Measurements from ENCODE around the gene ABLIM1.

ABLIM1 gene

GRCh38 chr10:114526126-114526503 is 132.0 kb downstream of the ABLIM1 start:
- Histone ChIP-seq H3K4me1 (peaks cover 18 to 58% (median 44%) of the 10 kb centered on the region in 10 experiments), H3K27me3 (peaks cover 0 to 16% (median 0%) of the 10 kb centered on the region in 11 experiments; a peak in 2 of 22 replicates), H3K9me3 (replicated peaks in 1 of 11) (no peaks in the 10 kb centered on the region), H3K4me2 (peak overlapping the region; percentile 79 to 89 (median 81)), H4K20me1 (no peaks in the 10 kb centered on the region), H3K27ac (peak overlapping the region in 8 of 11 experiments; percentile 25 to 66 (median 48); a peak in 13 of 22 replicates), H3K9ac (peak overlapping the region in 10 of 11 experiments; percentile 5 to 65 (median 52); a peak in 17 of 22 replicates), H3K36me3 (no peaks in the 10 kb centered on the region), H3K4me3 (peak overlapping the region; percentile 27 to 58 (median 48); a peak in 18 of 20 replicates)
- no peak for TF ChIP-seq Cebpa-rat (IDR thresholded peaks at IDR 0.05)

GRCh38 chr10:114525368-114525949 is 132.6 kb downstream of the ABLIM1 start:
- Histone ChIP-seq H3K36me3 (no peaks in the 10 kb centered on the region), H3K27me3 (peaks cover 0 to 16% (median 0%) of the 10 kb centered on the region in 11 experiments; a peak in 2 of 22 replicates), H3K27ac (peak overlapping the region in 2 of 11 experiments; percentile 58 to 66; a peak in 3 of 22 replicates), H3K4me3 (peak overlapping the region in 2 of 10 experiments; percentile 27 to 43; a peak in 3 of 20 replicates), H3K9me3 (replicated peaks in 1 of 11) (no peaks in the 10 kb centered on the region), H3K4me2 (peak overlapping the region; percentile 79 to 89 (median 81); a peak in 21 of 22 replicates), H3K9ac (peak overlapping the region in 2 of 11 experiments; percentile 54 to 65; a peak in 2 of 22 replicates), H3K4me1 (peaks cover 19 to 62% (median 47%) of the 10 kb centered on the region in 10 experiments), H4K20me1 (no peaks in the 10 kb centered on the region)
- no peak for TF ChIP-seq Cebpa-rat (IDR thresholded peaks at IDR 0.05)

- TF ChIP-seq Cebpa-rat (IDR thresholded peaks at IDR 0.05) = no peak
- H3K36me3 ChIP-seq = no peaks in the 10 kb centered on the region
- no peak overlapping the region for H3K9ac ChIP-seq
- peak overlapping the region in 3 of 11 experiments; percentile 79 to 89 (median 80); a peak in 4 of 22 replicates for H3K4me2 ChIP-seq
- no peaks in the 10 kb centered on the region for H3K9me3 ChIP-seq (replicated peaks in 1 of 11)
- peaks cover 0 to 16% (median 0%) of the 10 kb centered on the region in 11 experiments; a peak in 2 of 22 replicates for H3K27me3 ChIP-seq
- H3K27ac ChIP-seq = no peak overlapping the region
- peaks cover 28 to 78% (median 62%) of the 10 kb centered on the region in 10 experiments for H3K4me1 ChIP-seq
- no peak overlapping the region for H3K4me3 ChIP-seq
- H4K20me1 ChIP-seq = no peaks in the 10 kb centered on the region
These were observed 134.2 kb downstream of the ABLIM1 start for GRCh38 chr10:114523876-114524275.

- Histone ChIP-seq H3K9ac (no peak overlapping the region), H3K36me3 (no peaks in the 10 kb centered on the region), H3K9me3 (replicated peaks in 1 of 11) (no peaks in the 10 kb centered on the region), H3K4me2 (no peak overlapping the region), H4K20me1 (no peaks in the 10 kb centered on the region), H3K27ac (no peak overlapping the region), H3K27me3 (peaks cover 0 to 15% (median 0%) of the 10 kb centered on the region in 11 experiments; a peak in 2 of 22 replicates), H3K4me3 (no peak overlapping the region), H3K4me1 (peaks cover 20 to 82% (median 60%) of the 10 kb centered on the region in 10 experiments)
- no peak for TF ChIP-seq Cebpa-rat (IDR thresholded peaks at IDR 0.05)
These were observed 136.8 kb downstream of the ABLIM1 start for GRCh38 chr10:114521255-114521654.

GRCh38 chr10:114520453-114520852 is 137.6 kb downstream of the ABLIM1 start:
- H3K9me3 ChIP-seq (replicated peaks in 1 of 11) = no peaks in the 10 kb centered on the region
- H3K4me2 ChIP-seq = peak overlapping the region; percentile 2 to 73 (median 62); a peak in 20 of 22 replicates
- peaks cover 12 to 82% (median 60%) of the 10 kb centered on the region in 10 experiments for H3K4me1 ChIP-seq
- H3K36me3 ChIP-seq = no peaks in the 10 kb centered on the region
- peaks cover 0 to 11% (median 0%) of the 10 kb centered on the region in 11 experiments; a peak in 2 of 22 replicates for H3K27me3 ChIP-seq
- no peaks in the 10 kb centered on the region for H4K20me1 ChIP-seq
- H3K27ac ChIP-seq = no peak overlapping the region
- no peak for TF ChIP-seq Cebpa-rat (IDR thresholded peaks at IDR 0.05)
- H3K4me3 ChIP-seq = no peak overlapping the region
- no peak overlapping the region for H3K9ac ChIP-seq

- TF ChIP-seq Cebpa-rat (IDR thresholded peaks at IDR 0.05) = no peak
- Histone ChIP-seq H3K9me3 (replicated peaks in 1 of 11) (no peaks in the 10 kb centered on the region), H3K36me3 (no peaks in the 10 kb centered on the region), H3K4me2 (peak overlapping the region; percentile 2 to 73 (median 62); a peak in 21 of 22 replicates), H3K27me3 (peaks cover 0 to 10% (median 0%) of the 10 kb centered on the region in 11 experiments; a peak in 2 of 22 replicates), H3K4me1 (peaks cover 10 to 82% (median 60%) of the 10 kb centered on the region in 10 experiments; a peak in 17 of 20 replicates), H3K4me3 (no peak overlapping the region), H3K27ac (no peak overlapping the region), H4K20me1 (no peaks in the 10 kb centered on the region), H3K9ac (no peak overlapping the region)
These were observed 138.2 kb downstream of the ABLIM1 start for GRCh38 chr10:114519756-114520293.

- Histone ChIP-seq H3K27me3 (peaks cover 0 to 7% (median 0%) of the 10 kb centered on the region in 11 experiments; a peak in 1 of 22 replicates), H3K4me1 (peaks cover 10 to 82% (median 61%) of the 10 kb centered on the region in 10 experiments; a peak in 17 of 20 replicates), H3K9ac (no peak overlapping the region), H3K4me2 (peak overlapping the region in 9 of 11 experiments; percentile 26 to 73 (median 64); a peak in 16 of 22 replicates), H4K20me1 (no peaks in the 10 kb centered on the region), H3K4me3 (no peak overlapping the region), H3K27ac (no peak overlapping the region), H3K9me3 (replicated peaks in 1 of 11) (no peaks in the 10 kb centered on the region), H3K36me3 (no peaks in the 10 kb centered on the region)
- no peak for TF ChIP-seq Cebpa-rat (IDR thresholded peaks at IDR 0.05)
These were observed 138.8 kb downstream of the ABLIM1 start for GRCh38 chr10:114519306-114519669.

DNA sequence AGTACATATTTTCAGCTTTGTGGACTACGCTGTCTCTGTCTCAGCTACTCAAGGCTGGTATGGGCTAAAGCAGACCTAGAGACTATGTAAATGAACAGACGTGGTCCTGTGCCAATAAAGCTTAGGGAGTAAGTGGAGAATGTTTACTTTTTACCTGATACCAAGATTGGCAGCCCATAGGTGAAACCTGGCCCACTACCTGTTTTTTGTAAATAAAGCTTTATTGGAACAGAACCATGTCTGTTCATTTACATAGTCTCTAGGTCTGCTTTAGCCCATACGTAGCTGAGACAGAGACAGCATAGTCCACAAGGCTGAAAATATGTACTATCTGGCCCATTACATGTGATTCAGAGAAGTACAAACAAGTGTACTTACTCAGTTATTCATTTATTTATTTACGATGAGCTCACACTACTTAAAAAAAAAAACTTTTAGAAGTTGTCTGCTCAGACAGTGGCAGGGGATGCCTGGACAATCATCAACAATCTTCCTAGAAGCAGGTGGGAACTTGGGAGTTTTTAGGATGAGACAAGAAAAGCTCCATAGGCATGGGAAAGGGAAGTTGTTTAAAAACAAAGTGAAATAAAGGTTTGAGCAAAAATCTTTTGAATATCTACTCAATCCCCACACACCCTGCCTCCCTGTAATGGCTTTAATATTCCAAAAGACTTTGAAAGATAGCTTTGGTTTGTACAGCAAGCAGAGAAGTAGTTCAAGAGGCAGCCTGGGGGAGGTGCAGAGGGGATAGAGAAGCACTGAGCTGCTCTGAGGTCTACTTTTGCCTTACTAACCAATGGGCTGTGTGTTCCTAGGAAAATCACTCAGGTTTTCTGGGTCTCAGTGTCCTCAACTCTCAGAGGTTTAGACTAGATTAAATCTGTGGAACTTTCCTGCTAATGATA is 139.4 kb downstream of the ABLIM1 start:
- Histone ChIP-seq H3K9ac (no peak overlapping the region), H3K27ac (no peak overlapping the region), H3K27me3 (peaks cover 0 to 3% (median 0%) of the 10 kb centered on the region in 11 experiments; a peak in 1 of 22 replicates), H3K36me3 (no peaks in the 10 kb centered on the region), H3K4me3 (no peak overlapping the region), H3K9me3 (replicated peaks in 1 of 11) (no peaks in the 10 kb centered on the region), H3K4me2 (peak overlapping the region in 8 of 11 experiments; percentile 26 to 73 (median 64); a peak in 14 of 22 replicates), H4K20me1 (no peaks in the 10 kb centered on the region), H3K4me1 (peaks cover 10 to 82% (median 65%) of the 10 kb centered on the region in 10 experiments; a peak in 17 of 20 replicates)
- no peak for TF ChIP-seq Cebpa-rat (IDR thresholded peaks at IDR 0.05)

Measured in BLaER1 treated with 17β-estradiol and CSF1 and Interleukin-3, amounts not matched to agents 10 nM and 100 nM (cell line).